AG04450 (cell line): ENCODE measurements around the gene MEGF8. TPM values are rescaled to one million over a fixed set of nuclear protein-coding genes. Genes with fewer than 3 reads are reported as not detected.

Experiments used
- CTCF ChIA-PET: fragments of 300-600, 350-600 bp; formaldehyde crosslinking; extraction: SDS; loops from one replicate; lab custom pipeline; 2022; ENCODE audit warnings: antibody characterized with exemption, inconsistent platforms; lab: Charles Lee
- POLR2A ChIA-PET: fragments of 350-600 bp; formaldehyde crosslinking; extraction: SDS; loops from one replicate; lab custom pipeline; 2021; ENCODE audit warnings: antibody characterized with exemption, inconsistent platforms; lab: Yijun Ruan, JAX
- DNase-seq: peaks from one replicate; pipeline ENCODE4 v3.0.0-alpha.2; 2011; ENCODE audit warnings: low read depth, low spot score
- H3K27ac ChIP-seq: one replicate; pipeline ENCODE4 v1.5.1; 2012; ENCODE audit warnings: low read depth, low read length, control low read depth
- H3K27me3 ChIP-seq: one replicate; pipeline ENCODE4 v1.6.0; 2012; ENCODE audit warnings: low read length; ENCODE audit not compliant: control insufficient read depth, insufficient read depth
- H3K4me3 ChIP-seq: 2 replicates; pipeline ENCODE4 v1.5.1; 2011; ENCODE audit warnings: mild to moderate bottlenecking, low read depth, low read length, control low read depth
- H3K9me3 ChIP-seq: 2 replicates; pipeline ENCODE4 v1.5.1; 2012; ENCODE audit warnings: low read length; ENCODE audit not compliant: control insufficient read depth, insufficient read depth
- CTCF ChIP-seq: IDR thresholded peaks from 2 replicates; pipeline ENCODE4 v1.5.1; 2011; ENCODE audit warnings: low read depth, low read length, control low read depth, inconsistent platforms
- polyA plus RNA-seq: library from polyadenylated mRNA; depleted of rRNA; stranded (reverse); fragments of >200 nt; gene quantifications from 2 replicates; pipeline ENCODE4 v1.2.3, GENCODE V29; 2011

Gene MEGF8
- polyA plus RNA-seq, 1 experiment = 10.6 TPM

DNA sequence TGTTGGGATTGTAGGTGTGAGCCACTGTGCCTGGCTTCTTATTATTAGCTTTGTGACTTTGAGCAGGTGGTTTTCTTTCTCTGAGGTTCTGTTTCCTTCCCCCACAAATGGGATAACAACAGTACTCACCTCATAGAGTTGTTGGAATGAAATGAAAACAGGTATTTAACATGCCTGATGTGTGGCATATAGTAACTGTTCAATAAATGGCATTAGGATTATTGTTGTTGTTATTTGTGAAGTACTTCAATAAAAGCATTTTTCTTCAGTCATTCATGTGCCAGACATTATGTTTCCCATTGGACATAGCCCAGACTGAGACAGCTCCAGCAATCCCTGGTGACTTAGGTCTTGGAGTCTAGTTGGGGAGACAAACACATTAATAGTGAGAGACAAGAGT is 1.5 kb downstream of the MEGF8 start:
- POLR2A ChIA-PET = interaction anchor here (0.6 to 0.7 kb wide), 2 partner anchors 67 to 225 kb away, joined by 3 to 7 read pairs; no protein-coding TSS in a partner anchor
- no peak for DNase-seq
- CTCF ChIA-PET = no interaction called here
- Histone ChIP-seq H3K27me3 (peaks cover 21% of the 10 kb centered on the region), H3K9me3 (no peaks in the 10 kb centered on the region; the same call in 1 of the 2 replicates), H3K4me3 (peak overlapping the region; percentile 81; the same call in 1 of the 2 replicates), H3K27ac (no peak overlapping the region)
- TF ChIP-seq CTCF = no peak

DNA sequence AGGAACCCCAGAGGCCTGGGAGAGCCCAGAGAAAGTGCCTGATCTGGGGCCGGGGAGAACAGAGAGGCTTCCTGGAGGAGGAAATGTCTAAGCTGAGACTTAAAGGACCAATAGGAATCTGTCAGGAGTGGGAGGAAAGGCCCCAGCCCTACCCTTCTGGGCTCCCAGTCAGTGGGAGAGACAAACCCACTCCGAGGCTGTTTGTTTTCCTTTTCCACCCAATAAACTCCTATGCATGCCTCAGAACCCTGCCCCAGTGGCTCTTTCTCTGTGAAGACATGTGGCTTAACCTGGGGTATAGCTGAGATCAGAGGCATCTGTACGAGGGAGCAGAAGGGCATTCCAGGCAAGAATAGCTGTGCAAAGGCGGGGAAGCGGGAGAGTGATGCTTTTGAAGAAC is 1.9 kb downstream of the MEGF8 start:
- Histone ChIP-seq H3K27me3 (peaks cover 18% of the 10 kb centered on the region), H3K4me3 (no peak overlapping the region), H3K9me3 (no peaks in the 10 kb centered on the region; the same call in 1 of the 2 replicates), H3K27ac (no peak overlapping the region)
- CTCF ChIA-PET = no interaction called here
- POLR2A ChIA-PET = interaction anchor here (0.6 to 0.7 kb wide), 2 partner anchors 66 to 225 kb away, joined by 3 to 7 read pairs; no protein-coding TSS in a partner anchor
- no peak for DNase-seq
- TF ChIP-seq CTCF = no peak

DNA sequence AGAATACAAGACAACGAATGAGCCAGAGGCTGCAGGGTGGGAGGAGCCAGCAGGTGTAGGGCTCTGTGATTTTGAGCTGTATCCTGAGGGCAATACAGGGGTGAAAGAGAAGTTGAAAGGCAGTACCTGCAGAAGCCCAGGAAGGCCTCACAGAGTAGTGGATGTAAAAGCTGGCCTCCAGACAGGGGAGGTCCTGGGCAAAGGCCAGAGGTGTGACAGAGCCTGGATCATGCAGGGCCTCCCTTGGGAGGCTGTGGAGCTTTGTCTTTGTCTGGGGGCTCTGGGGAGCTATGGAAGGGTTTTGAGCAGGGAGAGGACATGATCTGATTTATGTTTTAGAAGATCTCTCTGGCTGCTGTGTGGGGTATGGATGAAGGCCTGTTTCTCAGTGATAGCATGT is 2.7 kb downstream of the MEGF8 start:
- no peak for DNase-seq
- H3K9me3 ChIP-seq = no peaks in the 10 kb centered on the region; the same call in 1 of the 2 replicates
- POLR2A ChIA-PET = no interaction called here
- peaks cover 13% of the 10 kb centered on the region for H3K27me3 ChIP-seq
- H3K4me3 ChIP-seq = no peak overlapping the region
- no peak overlapping the region for H3K27ac ChIP-seq
- CTCF ChIA-PET = no interaction called here
- TF ChIP-seq CTCF = no peak

- DNase-seq = no peak
- CTCF ChIA-PET = no interaction called here
Observed at GRCh38 chr19:42328854-42329253, 3.4 kb downstream of the MEGF8 start.

More at GRCh38 chr19:42328854-42329253, 3.4 kb downstream of the MEGF8 start:
- Histone ChIP-seq H3K4me3 (no peak overlapping the region), H3K9me3 (no peaks in the 10 kb centered on the region; the same call in 1 of the 2 replicates), H3K27ac (no peak overlapping the region), H3K27me3 (peaks cover 8% of the 10 kb centered on the region)
- TF ChIP-seq CTCF = no peak
- POLR2A ChIA-PET = no interaction called here
